Muscle of arm (tissue), 12 donors: ENCODE results near the gene FRZB. TPM values are rescaled to one million over a fixed set of nuclear protein-coding genes. Genes with fewer than 3 reads are reported as not detected.

Source experiments
- DNase-seq: peaks from one replicate; pipeline ENCODE4 v3.0.0-alpha.2; 2013
- polyA plus RNA-seq, 12 donors: library from polyadenylated mRNA; unstranded; fragments of 120-200 nt; gene quantifications; one replicate each; pipeline ENCODE4 v1.2.1, GENCODE V29; 2013; ENCODE audit not compliant: insufficient read length in 12 of 12

The FRZB gene
- polyA plus RNA-seq, 12 donors = 4.2 to 49.4 (median 13.1) TPM; not detected in 1

DNA sequence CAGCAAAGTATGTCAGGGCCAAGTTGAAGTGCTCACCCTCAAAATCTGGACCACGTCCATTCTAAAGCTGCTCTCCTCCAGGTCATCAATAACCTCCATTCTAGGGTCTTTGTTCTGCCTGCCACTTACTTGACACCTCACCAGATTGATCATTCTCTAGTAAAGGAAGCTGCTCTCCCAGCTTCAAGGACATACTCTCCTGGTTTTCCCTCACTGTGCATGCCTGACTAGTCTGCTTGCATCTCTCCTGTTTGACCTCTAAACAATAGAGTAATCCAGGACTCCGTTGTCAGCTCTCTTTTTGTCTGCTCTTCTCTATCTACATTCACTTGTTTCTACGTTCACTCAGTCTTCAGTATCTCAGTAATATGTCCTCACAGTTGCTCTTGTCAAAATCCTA is 59.1 kb downstream of the FRZB start:
- no peak for DNase-seq

DNA sequence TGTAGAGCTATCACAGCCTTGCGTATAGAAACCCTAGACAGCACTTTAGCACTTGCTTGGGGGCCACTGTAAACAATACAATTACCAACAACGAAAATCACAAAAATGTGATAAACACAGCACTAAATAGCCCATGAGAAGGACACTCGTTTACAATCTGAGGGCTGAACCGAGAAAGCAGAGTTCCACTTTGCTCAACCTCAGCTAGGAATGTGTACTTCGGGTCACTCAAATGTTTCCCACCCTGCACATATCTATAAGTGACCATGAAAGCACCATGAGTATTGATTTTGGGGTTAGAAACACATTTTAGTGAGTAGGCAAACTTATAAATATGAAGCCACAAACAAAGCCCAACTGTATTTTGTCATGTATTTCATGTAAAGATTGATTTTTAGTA is 62.3 kb downstream of the FRZB start:
- no peak for DNase-seq

DNA sequence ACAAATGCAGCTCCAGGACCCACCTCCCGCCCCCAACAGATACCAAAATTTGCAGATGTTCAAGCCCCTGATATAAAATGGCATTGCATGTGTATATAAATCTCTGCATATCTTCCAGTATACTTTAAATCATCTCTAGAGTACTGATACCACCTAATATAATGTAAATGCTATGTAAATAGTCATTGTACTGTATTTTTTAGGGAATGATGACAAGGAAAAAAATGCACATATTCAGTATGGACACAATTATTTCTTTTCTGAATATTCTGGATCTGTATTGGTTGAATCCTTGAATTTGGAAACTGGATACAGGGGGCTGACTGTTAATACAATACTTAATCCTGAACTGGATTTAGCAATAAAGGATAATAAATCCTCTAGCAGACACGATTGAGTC is 67.7 kb downstream of the FRZB start:
- DNase-seq = no peak

DNA sequence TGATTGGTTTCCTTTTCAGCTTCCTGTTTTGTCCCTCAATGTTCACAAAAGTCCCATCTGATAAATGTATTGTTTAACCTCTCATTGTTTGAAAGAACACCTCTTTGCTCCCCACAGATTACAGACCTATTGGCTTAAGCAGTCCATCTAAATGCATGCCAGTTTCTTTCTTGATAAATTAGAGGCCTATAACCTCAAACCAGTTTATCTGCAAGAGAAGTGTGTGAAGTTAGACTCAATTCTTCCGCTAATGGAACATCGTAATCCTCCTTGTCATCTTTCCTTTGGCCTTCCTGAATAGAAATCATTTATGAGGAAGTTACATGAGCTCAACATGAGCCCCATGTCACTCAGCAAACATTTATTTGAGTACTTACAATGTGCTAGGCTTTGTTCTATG is 74.0 kb downstream of the FRZB start:
- no peak for DNase-seq

DNA sequence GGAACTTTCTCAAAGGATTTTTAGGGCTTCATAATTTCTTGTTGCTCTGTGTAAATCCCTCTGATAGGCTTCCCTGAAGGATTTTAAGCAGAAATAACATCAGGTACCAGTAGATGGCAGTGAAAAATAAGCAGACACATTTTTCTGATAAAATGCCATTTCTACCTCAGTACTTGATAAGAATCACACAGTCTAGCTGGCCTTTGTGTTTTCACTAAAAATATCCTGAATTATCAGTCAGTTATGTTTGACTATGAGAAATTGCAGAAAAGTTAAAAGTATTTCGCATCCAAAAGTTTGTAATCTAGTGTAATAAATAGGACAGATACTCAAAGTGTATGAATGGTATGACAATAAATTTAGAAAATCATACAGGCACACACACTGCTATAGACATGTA is 81.7 kb downstream of the FRZB start:
- DNase-seq = peak; percentile 17

DNA sequence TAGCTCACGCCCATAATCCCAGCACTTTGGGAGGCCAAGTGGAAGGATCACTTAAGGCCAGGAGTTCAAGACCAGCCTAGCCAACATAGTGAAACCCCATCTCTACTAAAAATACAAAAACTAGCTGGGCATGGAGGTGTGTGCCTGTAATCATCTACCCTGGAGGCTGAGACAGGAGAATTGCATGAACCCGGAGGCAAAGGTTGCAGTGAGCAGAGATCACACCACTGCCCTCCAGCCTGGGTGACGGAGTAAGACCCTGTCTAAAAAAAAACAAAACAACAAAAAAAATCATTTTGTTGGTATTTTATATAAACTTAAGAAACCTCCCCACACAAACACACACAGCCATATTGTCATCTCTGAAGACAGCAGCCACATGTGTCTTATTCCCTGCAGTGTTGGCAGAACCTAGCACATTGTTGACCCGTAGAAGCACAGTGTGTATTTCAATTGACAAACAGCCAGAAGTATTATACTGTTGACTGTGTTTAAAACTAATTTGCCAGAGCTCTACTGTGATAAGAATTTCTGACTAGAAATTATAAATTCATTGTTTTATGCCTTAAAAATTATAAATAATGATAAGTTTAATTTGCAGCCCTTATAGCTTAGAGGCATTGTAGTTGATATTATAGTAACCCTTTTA is 82.3 kb downstream of the FRZB start:
- no peak for DNase-seq

Other genes starting within 250 kb of the FRZB start
- gene DNAJC10, start 150.4 kb downstream of the FRZB start, polyA plus RNA-seq = 10 to 100 TPM in 11 of 12 donors, not detected in 1; 53.5 to 95.3 (median 75.9) TPM
- gene NCKAP1, start 171.8 kb upstream of the FRZB start, polyA plus RNA-seq = 100 to 1,000 TPM in 7 of 12 donors, 10 to 100 TPM in 4, not detected in 1; 74.7 to 112 (median 103) TPM
- gene DUSP19, start 212.1 kb upstream of the FRZB start, polyA plus RNA-seq = 1 to 10 TPM in 11 of 12 donors, not detected in 1; 1.9 to 6.9 (median 2.8) TPM